Aorta (tissue), 5 donors: Measurements from ENCODE around the gene CRIM1. TPM values are rescaled to one million over a fixed set of nuclear protein-coding genes. Genes with fewer than 3 reads are reported as not detected.
A peak's percentile ranks its signal among the peaks of the same experiment; 100 is the strongest.

Experiments
- ATAC-seq: fragments of 200-7000 bp; cut with Tn5 transposase; one replicate; pipeline ENCODE4 v1.9.1; 2022; ENCODE audit warnings: moderate library complexity; ENCODE audit not compliant: low FRiP score
- DNase-seq, 2 donors: peaks; one replicate each; pipeline ENCODE4 v3.0.0-alpha.2; 2020
- H3K27ac ChIP-seq, 2 donors: one replicate each; pipeline ENCODE4 v1.5.1; 2013; ENCODE audit warnings: low read length in 2 of 2, mild to moderate bottlenecking in 2 of 2, moderate library complexity in 2 of 2, control low read depth in 1 of 2, inconsistent platforms in 1 of 2, low read depth in 1 of 2
- H3K27me3 ChIP-seq, 2 donors: one replicate each; pipeline ENCODE4 v1.6.1; 2013; ENCODE audit warnings: control low read depth in 1 of 2, low read length in 1 of 2, mild to moderate bottlenecking in 1 of 2, moderate library complexity in 1 of 2; ENCODE audit not compliant: insufficient read depth in 2 of 2, control insufficient read depth in 1 of 2
- H3K36me3 ChIP-seq, 2 donors: one replicate each; pipeline ENCODE4 v1.6.1; 2013; ENCODE audit warnings: control low read depth in 1 of 2, low read length in 1 of 2, mild to moderate bottlenecking in 1 of 2; ENCODE audit not compliant: insufficient read depth in 2 of 2, control insufficient read depth in 1 of 2
- H3K4me1 ChIP-seq, 2 donors: one replicate each; pipeline ENCODE4 v1.6.1; 2013; ENCODE audit warnings: low read length in 2 of 2, control low read depth in 1 of 2, mild to moderate bottlenecking in 1 of 2, moderate library complexity in 1 of 2; ENCODE audit not compliant: insufficient read depth in 2 of 2, control insufficient read depth in 1 of 2
- H3K4me3 ChIP-seq, 2 donors: one replicate each; pipeline ENCODE4 v1.5.1; 2013; ENCODE audit warnings: low read length in 2 of 2, control low read depth in 1 of 2, mild to moderate bottlenecking in 1 of 2
- H3K9me3 ChIP-seq: one replicate; pipeline ENCODE4 v1.6.1; 2013; ENCODE audit warnings: mild to moderate bottlenecking, low read length; ENCODE audit not compliant: control insufficient read depth
- WGBS, 2 donors: extraction: QIAGEN DNeasy Blood & Tissue Kit; methylation state at CpG; one replicate each; pipeline ENCODE4 v1.1.7; 2013; 5-methylcytosine and 5-hydroxymethylcytosine counted together
- intact Hi-C, 2 donors: fragments of 100-400 bp; cut with DNase I; formaldehyde crosslinking; loops; one replicate each; pipeline versions ENCODE4 v1.14.2 to v1.15.0; 2022
- polyA plus RNA-seq, 2 donors: library from polyadenylated mRNA; stranded (reverse); fragments of 200-250 nt; gene quantifications; one replicate each; pipeline ENCODE4 v1.2.3, GENCODE V29; 2013
- total RNA-seq, 2 donors: library from RNA; stranded (reverse); fragmentation: NEBNext Ultra II Directional; extraction: Animal tissue kit (Norgen Biotek cat#: 25700); gene quantifications; one replicate each; pipeline ENCODE4 v1.2.1, GENCODE V29; 2021
- donor health status: healthy with polysubstance abuse.
- donor health status: Bipolar disorder and iron deficiency.
- donor health status: DM: no; HTN: no; CAD: no.
- donor health status: DM: no; HTN: no; CAD: no.
- donor health status: DM: yes; HTN: yes; CAD: no.

CRIM1 gene
- total and polyA plus RNA-seq, 4 donors: 47.3 to 727 (median 147) TPM

DNA sequence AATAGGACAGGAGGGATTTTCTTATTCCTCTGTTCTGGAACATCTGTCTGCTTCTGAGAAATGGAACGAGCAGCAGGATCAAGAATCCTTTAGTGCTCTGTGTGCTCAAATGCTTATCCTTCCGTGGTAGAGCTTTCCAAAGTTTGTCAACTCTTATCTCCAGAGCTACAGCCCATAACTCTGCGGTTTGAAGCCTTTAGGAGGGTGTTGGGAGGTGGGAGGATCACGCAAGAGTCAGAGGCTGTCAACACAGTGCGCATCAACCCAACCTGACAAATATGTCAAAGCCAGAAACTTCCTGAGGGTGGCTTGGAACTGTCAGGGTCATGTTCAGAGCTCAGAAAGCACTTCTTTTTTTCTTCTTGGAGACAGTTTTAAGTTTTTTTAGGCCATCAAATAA, 95.9 kb downstream of the CRIM1 start:
- DNase-seq (no peak), ATAC-seq (no peak)
- no peak overlapping the region for H3K4me3 ChIP-seq
- intact Hi-C loops: loop anchor here (5.0 kb wide), 2 partner anchors 36 to 39 kb away; no protein-coding TSS in a partner anchor
- WGBS, 2 donors: 25 to 26% methylated on average over 5 of the region's 5 CpGs
- peaks cover 17 to 40% of the 10 kb centered on the region in 2 donors for H3K4me1 ChIP-seq
- peak overlapping the region; percentile 85 to 88 for H3K27ac ChIP-seq
- no peaks in the 10 kb centered on the region for H3K27me3 ChIP-seq
- H3K36me3 ChIP-seq: peaks cover 0 to 2% of the 10 kb centered on the region in 2 donors
- no peaks in the 10 kb centered on the region for H3K9me3 ChIP-seq

DNA sequence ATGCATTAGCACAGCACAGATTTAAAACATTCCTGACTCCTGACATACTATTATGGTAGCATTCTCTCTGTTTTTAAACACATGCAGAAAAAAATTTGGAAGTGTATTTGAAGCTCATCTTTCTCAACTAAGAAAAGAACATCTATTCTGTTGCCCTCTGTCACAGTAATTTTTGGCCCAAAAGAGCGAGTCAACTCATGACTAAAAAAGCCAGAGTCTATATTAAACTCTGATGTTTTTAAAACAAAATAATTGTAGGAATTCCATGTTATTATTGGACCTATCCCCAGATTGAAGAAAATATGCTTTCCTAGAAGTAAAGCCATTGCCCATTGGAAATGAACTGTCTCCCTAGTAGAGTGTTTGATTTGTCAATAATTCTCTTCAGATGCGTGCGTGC, 96.7 kb downstream of the CRIM1 start:
- no peaks in the 10 kb centered on the region for H3K27me3 ChIP-seq
- peak overlapping the region in 1 of 2 donors; percentile 77 for H3K27ac ChIP-seq
- WGBS, 2 donors: 0 to 8% methylated on average over 3 of the region's 3 CpGs
- no peak for DNase-seq
- H3K4me1 ChIP-seq: peaks cover 17 to 39% of the 10 kb centered on the region in 2 donors
- H3K36me3 ChIP-seq: peaks cover 0 to 2% of the 10 kb centered on the region in 2 donors
- intact Hi-C loops: loop anchor here (5.0 kb wide), 2 partner anchors 35 to 40 kb away; no protein-coding TSS in a partner anchor
- no peaks in the 10 kb centered on the region for H3K9me3 ChIP-seq
- ATAC-seq: peak; percentile 37
- H3K4me3 ChIP-seq: no peak overlapping the region

DNA sequence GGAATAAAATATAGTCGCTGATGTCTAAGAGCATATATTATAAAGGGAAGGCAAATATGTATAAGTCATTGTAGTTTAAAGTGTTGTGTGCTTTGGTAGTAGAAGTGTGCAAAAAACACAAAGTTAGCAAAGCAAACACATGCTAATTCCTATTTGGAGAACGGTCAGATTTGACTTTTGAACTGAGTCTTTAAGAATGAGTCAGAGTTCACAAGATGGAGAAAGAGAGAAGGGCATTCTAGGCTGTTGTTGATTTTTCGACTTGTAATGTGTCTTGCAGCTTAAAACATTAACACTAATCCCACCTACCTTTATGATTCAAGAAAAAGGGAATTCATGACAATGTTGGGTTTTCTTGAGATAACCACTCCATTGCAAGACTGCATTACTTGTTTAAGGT, 98.1 kb downstream of the CRIM1 start:
- Histone ChIP-seq H3K4me1 (peaks cover 15 to 30% of the 10 kb centered on the region in 2 donors), H3K36me3 (peaks cover 0 to 4% of the 10 kb centered on the region in 2 donors), H3K27ac (peak overlapping the region in 1 of 2 donors; percentile 16), H3K27me3 (no peaks in the 10 kb centered on the region), H3K4me3 (no peak overlapping the region), H3K9me3 (no peaks in the 10 kb centered on the region)
- ATAC-seq (no peak), DNase-seq (no peak)
- intact Hi-C loops: loop anchor here (5.0 kb wide), 2 partner anchors 34 to 41 kb away; no protein-coding TSS in a partner anchor
- WGBS, 2 donors: 32 to 35% methylated on average over 3 of the region's 3 CpGs

DNA sequence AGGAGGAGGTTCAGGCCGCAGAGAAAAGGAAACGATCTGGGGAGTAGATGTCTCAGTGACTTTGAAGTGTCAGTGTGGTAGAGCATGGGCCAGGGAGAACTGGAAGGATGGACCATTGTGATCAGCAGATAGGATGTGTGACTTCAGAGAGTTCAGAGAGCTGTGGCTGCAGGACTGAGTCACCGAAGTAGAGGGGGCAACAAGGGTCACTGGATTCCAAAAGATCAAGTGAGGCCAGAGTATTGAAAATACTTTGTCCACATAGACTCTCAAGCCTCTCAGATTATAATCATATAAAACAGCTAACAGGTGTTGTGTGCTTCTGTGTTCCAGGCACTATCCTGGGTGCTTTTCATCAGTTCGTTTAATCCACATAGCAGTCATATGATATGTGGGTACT, 99.4 kb downstream of the CRIM1 start:
- 86 to 89% methylated on average over 4 of the region's 4 CpGs for WGBS, 2 donors
- peaks cover 0 to 4% of the 10 kb centered on the region in 2 donors for H3K36me3 ChIP-seq
- no peaks in the 10 kb centered on the region for H3K9me3 ChIP-seq
- intact Hi-C loops: loop anchor here in 1 of 2 donors (5.0 kb wide), 1 partner anchor 93 kb away; no protein-coding TSS in a partner anchor
- H3K4me1 ChIP-seq: peaks cover 15 to 30% of the 10 kb centered on the region in 2 donors
- no peaks in the 10 kb centered on the region for H3K27me3 ChIP-seq
- DNase-seq: no peak
- H3K4me3 ChIP-seq: no peak overlapping the region
- H3K27ac ChIP-seq: peak overlapping the region; percentile 57 to 97
- no peak for ATAC-seq

DNA sequence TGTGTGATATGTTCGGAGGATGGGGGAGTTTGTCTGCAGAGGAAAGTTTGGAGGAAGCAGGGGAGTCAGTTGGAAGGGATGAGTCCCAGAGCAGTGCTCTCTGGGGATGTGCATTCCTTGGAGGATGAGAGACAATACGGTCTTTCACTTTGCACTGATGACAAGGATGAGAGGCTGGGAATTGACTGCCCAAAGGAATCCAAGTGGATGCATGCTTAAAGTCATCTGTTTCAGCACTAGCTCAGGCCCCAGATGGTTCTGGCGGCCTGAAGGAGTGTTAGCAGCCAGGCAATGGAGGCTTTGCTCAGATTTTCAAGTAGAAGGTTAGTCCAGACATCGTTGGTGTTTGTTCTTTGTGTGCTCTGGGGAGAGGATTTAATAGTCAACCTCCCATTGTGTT, 100.2 kb downstream of the CRIM1 start:
- Histone ChIP-seq H3K27me3 (no peaks in the 10 kb centered on the region), H3K27ac (peak overlapping the region in 1 of 2 donors; percentile 97), H3K4me3 (no peak overlapping the region), H3K36me3 (peaks cover 0 to 4% of the 10 kb centered on the region in 2 donors), H3K4me1 (peaks cover 14 to 32% of the 10 kb centered on the region in 2 donors), H3K9me3 (no peaks in the 10 kb centered on the region)
- intact Hi-C loops: loop anchor here in 1 of 2 donors (5.0 kb wide), 1 partner anchor 93 kb away; no protein-coding TSS in a partner anchor
- no peak for ATAC-seq
- no peak for DNase-seq
- whole genome bisulfite sequencing, 2 donors: 64% methylated on average over 4 of the region's 4 CpGs

GRCh38 chr2:36456227-36457175, 100.9 kb downstream of the CRIM1 start:
- DNase-seq (peak; percentile 68 to 85), ATAC-seq (no peak)
- H3K9me3 ChIP-seq: no peaks in the 10 kb centered on the region
- H3K4me1 ChIP-seq: peaks cover 17 to 35% of the 10 kb centered on the region in 2 donors
- WGBS, 2 donors: 9% methylated on average over 17 of the region's 17 CpGs
- H3K27ac ChIP-seq: peak overlapping the region in 1 of 2 donors; percentile 97
- peak overlapping the region in 1 of 2 donors; percentile 1 for H3K4me3 ChIP-seq
- intact Hi-C loops: loop anchor here in 1 of 2 donors (5.0 kb wide), 1 partner anchor 94 kb away; no protein-coding TSS in a partner anchor
- H3K36me3 ChIP-seq: peaks cover 0 to 4% of the 10 kb centered on the region in 2 donors
- H3K27me3 ChIP-seq: no peaks in the 10 kb centered on the region

DNA sequence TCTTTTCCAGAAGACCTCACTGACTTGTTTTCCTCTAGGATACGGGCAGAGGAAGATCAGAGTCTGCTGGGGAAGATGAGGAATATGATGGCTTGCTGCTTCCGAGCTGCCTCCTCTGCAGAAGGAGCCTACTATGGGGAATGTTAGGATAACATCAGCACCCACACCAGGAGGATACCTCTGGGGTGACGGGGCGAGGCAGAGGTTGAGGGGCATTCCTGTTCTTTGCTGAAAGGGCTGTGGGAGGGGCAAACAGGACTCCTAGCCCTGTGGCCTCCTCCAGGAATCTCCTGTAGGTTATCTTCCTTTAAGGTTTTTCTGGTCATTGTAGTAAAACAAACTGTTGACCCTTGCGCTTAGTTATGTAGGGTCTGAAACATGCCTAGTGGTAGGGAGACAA, 102.5 kb downstream of the CRIM1 start:
- ATAC-seq (no peak), DNase-seq (no peak)
- peaks cover 0 to 4% of the 10 kb centered on the region in 2 donors for H3K36me3 ChIP-seq
- intact Hi-C loops: loop anchor here in 1 of 2 donors (5.0 kb wide), 1 partner anchor 96 kb away; no protein-coding TSS in a partner anchor
- H3K4me3 ChIP-seq: no peak overlapping the region
- H3K27me3 ChIP-seq: no peaks in the 10 kb centered on the region
- WGBS, 2 donors: 80 to 84% methylated on average over 5 of the region's 5 CpGs
- no peaks in the 10 kb centered on the region for H3K9me3 ChIP-seq
- peak overlapping the region in 1 of 2 donors; percentile 37 for H3K27ac ChIP-seq
- peaks cover 15 to 31% of the 10 kb centered on the region in 2 donors for H3K4me1 ChIP-seq

DNA sequence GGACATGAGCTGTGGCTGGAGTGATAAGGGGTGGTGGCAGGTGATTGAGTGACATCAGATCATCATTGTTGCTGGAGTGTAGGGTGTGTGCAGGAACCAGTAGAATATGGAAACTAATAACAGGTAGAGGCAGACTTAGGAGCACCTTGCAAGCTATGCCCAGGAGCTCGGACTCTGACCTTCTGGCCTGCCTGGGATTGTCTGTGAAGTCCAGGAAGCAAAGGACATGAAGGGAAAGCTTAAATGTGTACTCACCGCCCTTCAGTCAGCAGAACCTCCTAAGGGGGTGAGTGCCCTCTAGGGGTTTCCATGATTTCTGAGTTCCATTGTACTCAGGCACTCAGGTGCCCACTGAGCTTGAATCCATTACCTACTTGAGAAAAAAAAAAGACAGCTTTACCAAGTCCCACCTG, 104.2 kb downstream of the CRIM1 start:
- no peak overlapping the region for H3K4me3 ChIP-seq
- intact Hi-C loops: loop anchor here (5.0 kb wide), 2 partner anchors 97 to 102 kb away; partner anchors contain the start of gene CRIM1 (in 1 of the 2)
- no peaks in the 10 kb centered on the region for H3K9me3 ChIP-seq
- peak overlapping the region in 1 of 2 donors; percentile 28 for H3K27ac ChIP-seq
- 6 to 18% methylated on average over 2 of the region's 2 CpGs for WGBS, 2 donors
- DNase-seq (no peak), ATAC-seq (no peak)
- peaks cover 0 to 5% of the 10 kb centered on the region in 2 donors for H3K36me3 ChIP-seq
- peaks cover 14 to 18% of the 10 kb centered on the region in 2 donors for H3K4me1 ChIP-seq
- H3K27me3 ChIP-seq: no peaks in the 10 kb centered on the region
